Stimulated activated CD8-positive, alpha-beta memory T cell treated with anti-CD3 and anti-CD28 coated beads, Interleukin-2, amount 100 ng/mL, for 48 hours (primary cell): ENCODE measurements around the gene DSE.

Source experiments
- DNase-seq, 2 donors: peaks; one replicate each; pipeline ENCODE4 v3.0.0-alpha.2; 2020; ENCODE audit warnings: low read depth in 2 of 2

The DSE gene

GRCh38 chr6:116411284-116411623, 40.5 kb downstream of the DSE start:
- DNase-seq = no peak

DNA sequence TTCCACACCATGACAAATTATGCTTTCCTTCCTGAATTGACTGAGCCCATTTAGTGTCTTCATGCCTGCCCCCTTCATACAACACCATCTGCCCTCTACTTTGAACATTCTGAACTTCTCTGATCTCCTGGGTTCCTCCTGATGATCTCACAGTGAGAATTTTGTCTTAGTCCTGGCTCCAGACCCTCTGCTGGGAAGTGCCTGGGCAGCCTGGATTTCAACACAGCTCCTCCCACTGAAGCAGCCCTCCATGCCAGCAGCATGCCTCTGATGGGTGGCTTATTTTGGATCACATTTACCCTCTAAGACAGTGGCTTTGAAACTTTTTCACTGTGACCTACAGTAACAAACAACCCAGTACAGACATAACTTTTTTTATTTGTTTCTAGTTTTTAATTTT, 41.5 kb downstream of the DSE start:
- no peak for DNase-seq

DNA sequence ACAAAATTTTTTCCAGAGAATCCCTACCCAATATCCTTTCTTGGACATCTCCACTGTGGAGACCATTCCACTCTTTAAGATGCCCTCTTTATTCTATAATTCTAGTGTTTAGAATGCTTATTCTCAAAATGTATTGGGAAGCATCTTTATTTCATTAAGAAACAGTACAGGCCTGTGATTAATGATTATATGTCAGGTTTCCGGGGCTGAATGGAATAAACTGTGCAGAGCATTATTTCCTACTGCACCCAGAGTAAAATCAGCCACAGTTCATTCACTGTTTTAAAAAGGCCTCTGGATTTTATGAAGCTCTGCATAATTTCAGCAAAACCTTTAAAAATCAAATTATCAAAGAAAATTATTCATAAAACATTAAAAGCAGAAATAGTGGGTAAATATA, 42.6 kb downstream of the DSE start:
- no peak for DNase-seq

DNA sequence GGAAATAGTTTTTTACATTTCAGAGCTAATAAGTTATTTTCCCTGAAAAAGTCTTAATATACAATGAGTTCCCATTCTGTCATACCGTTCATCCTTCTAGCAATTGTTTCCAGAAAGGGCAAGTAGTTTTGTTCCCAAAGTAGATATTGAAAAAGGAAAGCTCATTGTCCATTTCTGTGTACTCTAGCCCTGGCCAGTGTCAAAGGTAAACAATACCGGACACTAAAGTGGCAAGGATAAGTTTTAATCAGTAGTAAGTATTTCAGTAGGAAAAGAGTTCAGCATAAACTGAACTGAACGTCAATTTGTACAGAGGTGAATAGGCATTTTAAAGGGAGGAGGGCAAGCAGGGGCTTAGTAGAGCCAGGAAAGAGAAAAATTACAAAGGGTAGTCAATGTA, 46.9 kb downstream of the DSE start:
- no peak for DNase-seq

DNA sequence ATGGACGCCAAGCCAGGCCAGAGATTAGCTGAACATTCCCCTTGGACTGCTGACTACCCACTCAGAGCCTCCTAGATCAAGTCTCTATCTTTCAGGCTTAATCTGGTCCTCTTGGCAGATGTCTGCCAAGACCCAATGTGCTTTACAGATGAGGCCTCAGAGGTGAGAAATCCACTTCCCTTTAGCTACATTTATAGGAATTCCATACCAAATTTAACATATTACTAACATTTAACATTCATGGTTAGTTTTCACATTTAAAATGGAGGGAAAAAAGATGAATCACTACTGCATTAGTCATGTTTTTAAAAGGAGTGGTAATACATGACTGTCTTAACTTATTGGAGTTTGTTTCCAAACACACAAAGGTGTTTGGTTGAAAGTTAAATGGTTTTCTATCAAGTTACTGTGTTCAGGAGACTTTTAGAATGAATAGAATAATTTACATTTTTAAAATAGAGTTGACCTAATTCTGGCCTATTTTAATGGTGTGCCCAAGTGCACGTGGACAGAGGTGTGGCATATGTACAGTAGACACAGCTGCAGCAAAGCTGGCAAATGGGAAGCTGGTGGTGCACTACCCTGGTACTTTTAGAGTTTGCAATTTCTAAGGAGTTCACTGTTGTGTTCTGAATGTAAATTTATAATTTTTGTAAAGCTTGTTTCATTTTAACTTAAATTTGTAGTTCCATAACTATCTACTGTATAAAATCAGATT, 48.5 kb downstream of the DSE start:
- no peak for DNase-seq

DNA sequence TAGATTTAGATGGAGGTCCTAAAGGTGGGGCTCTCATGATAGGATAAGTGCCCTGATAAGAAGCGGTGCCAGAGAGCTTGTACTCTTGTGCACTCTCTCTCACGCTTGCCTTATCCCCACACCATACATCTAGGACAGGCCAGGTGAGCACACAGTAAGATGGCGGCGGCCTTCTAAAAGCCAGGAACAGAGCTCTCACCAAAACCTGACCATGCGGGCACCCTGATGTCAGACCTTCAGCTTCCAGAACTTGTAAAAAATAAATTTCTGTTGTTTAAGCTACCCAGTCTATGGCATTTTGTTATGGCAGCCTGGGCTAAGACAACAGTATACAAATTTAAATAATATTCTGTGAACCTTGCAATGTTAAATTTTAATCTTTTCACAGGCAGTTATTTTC, 49.6 kb downstream of the DSE start:
- no peak for DNase-seq

GRCh38 chr6:116422238-116422637, 51.5 kb downstream of the DSE start:
- no peak for DNase-seq

- no peak for DNase-seq
Measured at GRCh38 chr6:116424001-116424400, 53.3 kb downstream of the DSE start.

GRCh38 chr6:116426551-116426950, 55.8 kb downstream of the DSE start:
- DNase-seq = no peak

- DNase-seq = no peak
Measured at GRCh38 chr6:116429111-116429510, 58.4 kb downstream of the DSE start.

DNA sequence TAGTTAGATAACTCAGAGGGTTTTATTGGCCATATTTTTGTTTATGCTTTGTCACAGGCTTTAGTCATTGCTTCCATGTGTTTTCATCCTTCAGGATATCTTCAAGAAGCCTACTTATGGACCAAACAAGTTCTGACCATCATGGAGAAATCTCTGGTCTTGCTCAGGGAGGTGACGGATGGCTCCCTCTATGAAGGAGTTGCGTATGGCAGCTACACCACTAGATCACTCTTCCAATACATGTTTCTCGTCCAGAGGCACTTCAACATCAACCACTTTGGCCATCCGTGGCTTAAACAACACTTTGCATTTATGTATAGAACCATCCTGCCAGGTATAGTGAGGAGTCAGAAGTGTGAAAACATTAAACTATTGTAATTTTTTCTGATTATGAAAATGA, 60.1 kb downstream of the DSE start:
- DNase-seq = no peak

GRCh38 chr6:116431964-116432595, 61.3 kb downstream of the DSE start:
- DNase-seq = no peak

GRCh38 chr6:116433206-116433712, 62.5 kb downstream of the DSE start:
- no peak for DNase-seq

GRCh38 chr6:116434056-116434725, 63.4 kb downstream of the DSE start:
- no peak for DNase-seq

DNA sequence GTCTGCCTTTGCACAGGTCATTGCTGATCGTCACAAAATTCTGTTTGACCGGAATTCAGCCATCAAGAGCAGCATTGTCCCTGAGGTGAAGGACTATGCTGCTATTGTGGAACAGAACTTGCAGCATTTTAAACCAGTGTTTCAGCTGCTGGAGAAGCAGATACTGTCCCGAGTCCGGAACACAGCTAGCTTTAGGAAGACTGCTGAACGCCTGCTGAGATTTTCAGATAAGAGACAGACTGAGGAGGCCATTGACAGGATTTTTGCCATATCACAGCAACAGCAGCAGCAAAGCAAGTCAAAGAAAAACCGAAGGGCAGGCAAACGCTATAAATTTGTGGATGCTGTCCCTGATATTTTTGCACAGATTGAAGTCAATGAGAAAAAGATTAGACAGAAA, 65.8 kb downstream of the DSE start:
- DNase-seq = no peak

DNA sequence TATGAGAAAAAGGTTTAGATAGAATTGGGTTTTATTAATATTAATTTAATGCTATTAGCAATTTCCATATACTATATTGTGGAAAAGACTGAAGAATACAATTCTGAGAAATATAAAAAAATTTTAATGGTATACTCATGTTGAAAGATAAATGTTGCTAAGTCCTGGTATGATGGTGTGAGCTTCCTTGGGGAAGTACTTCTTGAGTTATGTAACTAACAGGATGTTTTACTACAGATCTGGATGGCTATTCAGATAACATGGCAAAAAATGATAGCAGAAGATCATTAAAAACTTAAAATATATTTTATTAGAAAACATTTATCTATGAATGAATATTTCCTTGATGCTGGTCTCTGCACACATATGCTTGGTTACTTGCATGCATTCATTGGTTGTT, 66.9 kb downstream of the DSE start:
- DNase-seq = no peak

- DNase-seq = no peak
Measured at GRCh38 chr6:116438590-116439448, 68.1 kb downstream of the DSE start.

DNA sequence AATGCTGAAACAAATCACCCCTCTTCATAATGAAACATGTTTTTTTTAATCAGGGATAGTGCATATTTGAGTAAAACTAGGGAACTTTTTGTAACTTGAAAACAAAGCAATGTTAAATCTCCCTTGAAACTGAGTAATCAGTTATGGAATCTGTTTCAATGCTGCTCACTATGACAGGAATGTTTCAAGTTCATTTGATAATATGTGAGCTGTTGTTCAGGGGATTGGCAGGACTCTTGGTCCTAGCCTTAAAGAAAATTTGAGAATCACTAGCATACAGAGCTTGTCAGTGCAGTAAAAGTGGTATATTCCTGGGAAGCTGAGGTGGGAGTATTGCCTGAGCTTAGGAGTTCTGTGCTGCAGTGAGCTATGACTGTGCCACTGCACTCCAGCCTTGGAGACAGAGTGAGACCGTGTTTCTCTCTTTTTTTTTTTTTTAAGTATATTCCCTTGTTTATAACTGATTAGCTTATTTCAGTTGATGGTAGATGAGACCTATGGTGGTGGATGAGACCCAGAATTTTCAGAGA, 68.8 kb downstream of the DSE start:
- no peak for DNase-seq

- DNase-seq = no peak
Measured at GRCh38 chr6:116443105-116443504, 72.4 kb downstream of the DSE start.

DNA sequence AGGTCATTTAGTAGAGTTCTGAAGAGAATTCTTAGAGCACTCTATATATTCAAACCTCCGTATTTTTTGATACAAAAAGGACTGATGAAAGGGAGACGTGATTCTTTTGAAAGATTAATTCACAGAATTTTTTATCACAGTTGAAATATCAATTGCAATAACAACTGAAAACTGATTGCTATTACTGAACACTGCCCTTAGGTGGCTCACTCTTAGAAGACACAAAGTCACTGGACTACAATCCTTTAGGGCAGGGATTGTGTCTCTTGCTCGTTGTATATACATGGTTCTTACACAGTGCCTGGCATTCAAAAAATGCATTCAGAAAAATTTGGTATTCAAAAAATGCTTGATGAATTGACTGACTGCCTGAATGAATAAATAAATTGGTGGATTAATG, 73.3 kb downstream of the DSE start:
- DNase-seq = no peak

DNA sequence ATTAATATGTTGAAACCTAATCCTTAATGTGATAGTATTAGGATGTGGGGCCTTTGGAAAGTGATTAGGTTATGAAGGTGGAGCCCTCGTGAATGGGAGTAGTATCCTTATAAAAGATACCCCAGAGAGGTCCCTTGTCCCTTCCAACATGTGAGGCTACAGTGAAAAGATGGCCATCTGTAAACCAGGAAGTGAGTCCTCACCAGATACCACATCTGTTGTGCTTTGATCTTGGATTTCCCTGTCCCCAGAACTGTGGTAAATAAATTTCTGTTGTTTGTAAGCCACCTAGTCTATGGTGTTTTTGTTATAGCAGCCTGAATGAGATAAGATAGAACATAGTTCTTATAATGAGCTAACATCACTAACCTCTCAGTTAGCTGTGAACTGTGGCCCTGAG, 73.8 kb downstream of the DSE start:
- no peak for DNase-seq

DNA sequence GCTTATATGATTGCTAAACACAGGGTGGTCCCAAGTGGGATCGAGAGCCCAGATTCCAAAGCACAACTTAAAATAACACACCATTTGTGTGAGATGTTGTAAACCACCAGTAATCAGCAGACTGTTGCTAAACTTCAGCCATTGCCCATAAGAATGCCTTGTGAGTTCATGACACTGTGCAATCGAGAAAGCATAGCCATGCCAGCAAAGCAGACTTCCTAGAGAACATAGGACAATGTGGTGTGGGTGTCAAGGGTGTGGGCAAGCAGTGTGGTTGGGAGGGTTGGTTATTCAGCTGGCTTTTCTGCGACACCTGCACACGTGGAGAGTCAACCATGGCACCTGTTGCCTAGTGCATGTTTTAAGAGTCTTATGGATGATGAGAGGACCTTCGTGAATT, 74.4 kb downstream of the DSE start:
- no peak for DNase-seq
